HG02852 (cell line): ENCODE measurements around the gene XK.

ENCODE experiments used
- ATAC-seq: cut with Tn5 transposase; IDR thresholded peaks from one replicate; pipeline ENCODE4 v1.9.1; 2021; ENCODE audit warnings: mild to moderate bottlenecking, moderate library complexity; ENCODE audit not compliant: unreplicated experiment

The XK gene

DNA sequence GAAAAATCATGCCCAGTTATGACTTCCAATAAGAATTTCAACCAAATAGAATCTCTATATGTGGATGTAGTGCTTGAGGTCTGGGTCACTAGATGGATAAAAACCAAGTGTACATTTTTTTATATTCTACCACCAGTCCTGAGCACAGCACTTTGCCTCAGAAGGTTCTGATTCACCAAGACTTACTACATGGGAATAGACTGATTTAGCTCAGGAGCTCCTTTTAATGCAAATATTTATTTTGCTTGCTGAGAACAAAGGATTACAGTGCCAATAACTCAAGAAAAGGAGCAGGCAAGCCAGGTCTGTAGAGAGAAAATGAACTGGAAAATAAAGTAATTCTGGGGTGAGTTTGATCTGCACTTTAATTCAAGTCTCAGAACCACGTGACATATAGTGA, 6.4 kb upstream of the XK start:
- ATAC-seq = no peak

- ATAC-seq = no peak
Measured at GRCh38 chrX:37679888-37680287, 5.7 kb upstream of the XK start.

GRCh38 chrX:37684426-37684825, 1.2 kb upstream of the XK start:
- no peak for ATAC-seq

- ATAC-seq = no peak
Measured at GRCh38 chrX:37684973-37685372, 618 bp upstream of the XK start.

GRCh38 chrX:37686369-37686995, 891 bp downstream of the XK start:
- ATAC-seq = no peak

- no peak for ATAC-seq
Measured at GRCh38 chrX:37686996-37687395, 1.4 kb downstream of the XK start.

DNA sequence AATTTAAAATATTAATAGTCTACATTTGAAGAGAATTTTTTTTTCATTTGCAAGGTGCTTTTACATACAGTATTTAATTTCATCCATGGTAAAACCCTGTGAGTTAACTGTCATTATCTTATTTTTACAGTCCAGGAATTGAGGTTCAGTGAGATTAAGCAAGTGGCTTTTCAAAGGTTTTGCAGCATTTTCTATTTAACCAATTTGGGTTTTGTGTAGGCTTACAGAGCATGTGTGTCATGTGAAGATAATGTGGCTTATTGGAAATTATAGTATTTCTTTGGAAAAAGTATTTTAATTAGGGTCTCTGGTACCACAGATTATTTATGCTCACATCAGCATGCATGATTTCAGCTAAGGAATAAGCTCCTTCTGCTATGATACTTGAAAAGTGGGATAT, 4.5 kb downstream of the XK start:
- no peak for ATAC-seq

- no peak for ATAC-seq
Measured at GRCh38 chrX:37692918-37693317, 7.3 kb downstream of the XK start.

DNA sequence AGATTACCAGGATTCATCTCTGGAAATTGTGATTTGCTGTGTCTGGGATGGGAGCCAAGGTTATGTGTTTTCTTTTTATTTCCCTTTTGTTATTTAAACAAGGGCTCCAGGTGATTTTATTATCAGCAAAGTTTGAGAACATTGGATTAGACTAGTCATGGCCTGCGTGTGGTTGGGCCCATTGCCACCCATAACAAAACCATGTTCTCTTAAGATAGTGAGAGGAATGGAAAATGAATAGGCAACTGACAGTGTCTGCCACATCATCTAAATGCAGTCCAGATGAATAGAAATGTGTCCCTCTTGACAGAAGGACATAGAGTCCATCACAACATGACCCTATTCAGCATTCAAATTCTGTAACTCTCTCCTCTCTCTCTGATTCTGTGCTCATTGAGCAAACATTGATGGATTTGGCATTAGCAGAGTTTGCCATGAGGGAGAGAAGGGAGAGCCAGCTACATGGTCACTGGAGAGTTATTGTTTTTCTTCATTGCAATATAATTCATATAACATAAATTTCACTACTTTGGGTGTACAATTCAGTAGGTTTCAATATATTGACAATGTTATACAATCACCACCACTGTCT, 11.7 kb downstream of the XK start:
- ATAC-seq = no peak

- no peak for ATAC-seq
Measured at GRCh38 chrX:37701588-37701987, 16.0 kb downstream of the XK start.

DNA sequence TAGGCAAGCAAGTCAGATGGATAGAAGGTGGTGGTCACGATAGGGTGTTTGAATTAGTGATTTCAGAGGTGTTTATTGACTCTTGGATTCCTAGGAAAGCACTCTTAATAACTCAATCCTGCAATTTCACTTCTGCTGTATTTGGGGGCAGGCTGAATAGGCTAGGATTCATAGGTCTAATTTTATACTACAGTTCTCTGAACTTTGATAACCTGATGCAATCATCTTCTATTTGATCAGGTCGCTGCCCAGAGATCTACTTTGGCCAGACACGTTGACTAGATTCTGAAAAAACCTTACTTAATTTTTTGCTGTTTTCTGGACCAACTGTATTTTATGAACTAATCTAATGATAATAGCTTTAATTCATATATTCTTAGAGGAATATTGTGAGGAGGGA, 26.4 kb downstream of the XK start:
- no peak for ATAC-seq

- ATAC-seq = no peak
Measured at GRCh38 chrX:37712458-37712857, 26.9 kb downstream of the XK start.

- ATAC-seq = no peak
Measured at GRCh38 chrX:37714479-37714878, 28.9 kb downstream of the XK start.

DNA sequence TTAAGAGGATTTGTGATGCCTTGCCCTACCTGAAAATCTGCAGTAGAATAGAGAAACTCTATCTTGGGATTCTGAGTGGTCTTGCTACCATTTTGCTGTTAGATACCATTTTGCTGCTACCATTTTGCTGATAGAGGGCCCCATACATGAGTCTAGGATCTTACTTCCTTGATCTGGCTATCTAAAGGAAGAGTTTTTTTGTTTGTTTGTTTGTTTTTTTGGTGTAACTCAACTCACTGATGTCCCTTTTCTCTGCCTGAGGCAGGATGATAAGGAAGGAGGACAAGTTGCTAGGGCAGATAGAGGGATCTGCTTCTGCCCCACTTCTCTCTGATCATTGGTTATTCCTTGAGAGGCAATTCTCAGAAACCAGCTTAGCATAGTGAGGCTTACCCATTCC, 31.0 kb downstream of the XK start:
- no peak for ATAC-seq

DNA sequence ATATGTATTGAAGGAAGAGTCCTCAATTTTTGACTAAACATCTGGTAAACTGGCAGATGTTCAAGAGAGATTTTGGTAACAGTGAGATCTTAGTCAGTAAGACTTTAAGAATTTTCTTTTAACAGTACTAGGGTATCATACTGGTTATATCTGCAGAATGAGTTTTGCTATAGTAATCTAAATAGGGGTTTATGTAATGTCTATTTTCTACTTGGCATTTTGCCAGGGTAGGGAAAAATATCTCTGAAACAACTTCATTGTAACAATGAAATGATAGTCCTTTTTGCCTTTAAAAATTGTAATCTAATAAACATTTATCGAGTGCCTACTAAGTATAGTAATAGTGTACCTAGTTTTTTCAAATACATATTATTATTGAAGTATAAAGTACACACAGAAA, 32.1 kb downstream of the XK start:
- no peak for ATAC-seq

DNA sequence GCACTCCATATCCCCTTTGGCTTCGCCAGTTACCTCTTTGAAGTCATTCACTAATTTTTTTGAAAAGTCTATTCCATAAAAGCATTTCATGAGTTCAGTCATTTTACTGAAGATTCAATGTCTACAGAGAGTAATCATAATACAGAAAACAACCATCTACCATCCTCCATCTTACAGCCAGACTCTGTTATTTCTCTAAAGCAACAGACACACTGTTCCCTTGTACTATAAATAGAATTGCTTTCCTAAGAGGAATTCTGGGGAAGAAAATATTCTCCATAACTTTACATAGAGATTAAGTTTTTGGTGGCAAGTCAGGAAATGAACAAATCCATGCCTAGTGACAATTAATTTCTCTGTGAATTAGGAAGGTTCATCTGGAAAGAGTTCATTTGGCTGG, 37.0 kb downstream of the XK start:
- no peak for ATAC-seq

- ATAC-seq = no peak
Measured at GRCh38 chrX:37726346-37726745, 40.8 kb downstream of the XK start.

- ATAC-seq = peak; percentile 46
Measured at GRCh38 chrX:37745354-37745753, 59.8 kb downstream of the XK start.

DNA sequence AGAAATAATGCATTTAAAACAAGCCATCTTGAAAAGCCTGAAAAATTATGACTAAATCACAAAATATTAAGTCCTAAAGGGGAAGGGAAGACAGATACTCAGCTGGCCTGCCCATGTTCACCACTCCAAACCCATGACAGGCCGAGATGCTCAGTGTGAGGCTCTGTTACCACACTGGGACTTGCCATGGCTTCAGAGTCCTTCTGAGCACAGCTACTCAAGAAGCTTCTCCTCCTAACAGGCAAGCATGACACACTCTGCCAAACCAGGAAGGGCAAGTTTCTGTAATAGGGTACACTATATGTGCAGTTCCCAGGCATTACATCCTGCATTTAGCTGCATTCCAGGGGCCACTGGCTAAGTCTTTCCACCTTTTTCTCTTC, 60.2 kb downstream of the XK start:
- ATAC-seq = peak; percentile 32

GRCh38 chrX:37746218-37746941, 60.8 kb downstream of the XK start:
- peak; percentile 95 for ATAC-seq

- no peak for ATAC-seq
Measured at GRCh38 chrX:37746951-37747350, 61.4 kb downstream of the XK start.

DNA sequence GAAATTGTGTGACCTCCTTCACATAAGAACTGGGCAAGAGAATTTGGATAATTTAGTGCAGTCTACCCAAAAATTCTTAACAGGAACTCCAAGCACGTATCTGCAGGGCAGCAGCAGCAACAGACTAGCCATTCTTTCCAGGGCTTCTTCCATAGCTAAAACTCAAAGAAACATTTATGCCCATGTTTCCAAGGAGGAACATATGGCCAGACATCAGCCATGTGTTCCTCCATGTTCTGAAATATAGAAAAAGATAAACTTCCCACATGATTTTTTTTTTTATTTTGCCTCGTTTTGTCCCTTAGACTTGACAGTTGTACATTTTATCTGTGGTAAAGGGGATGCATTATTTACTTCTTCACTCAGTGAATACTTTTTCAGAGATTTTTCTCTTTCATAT, 66.7 kb downstream of the XK start:
- no peak for ATAC-seq

DNA sequence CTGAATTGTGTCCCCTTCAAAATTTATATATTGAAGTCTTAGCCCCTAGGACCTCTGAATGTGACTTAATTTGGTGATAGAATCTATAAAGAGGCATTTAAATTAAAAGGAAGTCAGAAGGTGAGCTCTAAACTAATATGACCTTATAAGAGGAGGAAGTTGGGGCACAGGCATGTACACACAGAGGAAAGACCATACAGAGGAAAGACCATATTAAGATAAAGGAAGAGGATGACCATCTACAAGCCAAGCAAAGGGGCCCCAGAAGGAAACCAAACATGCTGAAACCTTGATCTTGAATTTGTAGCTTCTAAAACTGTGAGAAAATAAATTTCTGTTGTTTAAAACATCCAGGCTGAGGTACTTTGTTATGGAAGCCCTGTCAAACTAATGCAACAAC, 67.3 kb downstream of the XK start:
- no peak for ATAC-seq
